ENCODE results near the gene JAK1. TPM values are rescaled to one million over a fixed set of nuclear protein-coding genes. Genes with fewer than 3 reads are reported as not detected.

The JAK1 gene
- total RNA-seq, 1 experiment from 2014 or later = 339 TPM

DNA sequence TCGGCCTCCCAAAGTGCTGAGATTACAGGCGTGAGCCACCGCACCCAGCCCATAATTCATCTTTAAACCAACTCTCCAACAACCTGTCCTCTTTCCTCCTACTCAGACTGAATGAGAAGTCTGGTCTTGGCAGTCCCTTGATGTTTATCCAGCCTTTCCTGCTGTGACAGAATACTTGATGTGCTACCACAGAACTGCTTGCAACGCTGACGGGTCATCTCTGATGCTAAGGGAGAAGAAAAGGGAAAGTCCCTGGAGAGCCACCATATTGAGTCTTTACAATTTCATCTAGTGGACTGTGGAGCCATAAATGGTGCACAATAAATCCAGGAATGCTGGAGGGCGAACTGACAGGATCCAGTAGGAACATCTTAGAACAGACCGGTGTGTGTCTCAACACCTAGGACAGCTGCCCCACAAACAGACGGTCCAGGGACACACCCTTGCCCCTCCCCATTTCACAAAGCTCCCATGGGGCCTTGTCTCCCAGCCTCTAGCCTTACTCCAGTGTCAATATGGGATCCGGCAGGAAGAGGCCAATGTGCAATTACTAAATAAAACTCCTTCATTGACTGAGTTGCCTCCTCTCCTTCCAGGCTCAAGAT, 30.7 kb downstream of the JAK1 start:
- H3K27ac ChIP-seq (ENCODE audit: low read depth, low read length, poor library complexity, severe bottlenecking) = peak overlapping the region; percentile 41
- H3K9me3 ChIP-seq (ENCODE audit: low read depth, low read length, poor library complexity, severe bottlenecking) = no peaks in the 10 kb centered on the region
- intact Hi-C loops (cut with micrococcal nuclease; ENCODE audit: unreplicated experiment) = no loop called here
- ChIA-PET CTCF (no interaction called here), POLR2A (ENCODE audit: low non-redundant PET) (no interaction called here)
- TF ChIP-seq, protein P1, sequence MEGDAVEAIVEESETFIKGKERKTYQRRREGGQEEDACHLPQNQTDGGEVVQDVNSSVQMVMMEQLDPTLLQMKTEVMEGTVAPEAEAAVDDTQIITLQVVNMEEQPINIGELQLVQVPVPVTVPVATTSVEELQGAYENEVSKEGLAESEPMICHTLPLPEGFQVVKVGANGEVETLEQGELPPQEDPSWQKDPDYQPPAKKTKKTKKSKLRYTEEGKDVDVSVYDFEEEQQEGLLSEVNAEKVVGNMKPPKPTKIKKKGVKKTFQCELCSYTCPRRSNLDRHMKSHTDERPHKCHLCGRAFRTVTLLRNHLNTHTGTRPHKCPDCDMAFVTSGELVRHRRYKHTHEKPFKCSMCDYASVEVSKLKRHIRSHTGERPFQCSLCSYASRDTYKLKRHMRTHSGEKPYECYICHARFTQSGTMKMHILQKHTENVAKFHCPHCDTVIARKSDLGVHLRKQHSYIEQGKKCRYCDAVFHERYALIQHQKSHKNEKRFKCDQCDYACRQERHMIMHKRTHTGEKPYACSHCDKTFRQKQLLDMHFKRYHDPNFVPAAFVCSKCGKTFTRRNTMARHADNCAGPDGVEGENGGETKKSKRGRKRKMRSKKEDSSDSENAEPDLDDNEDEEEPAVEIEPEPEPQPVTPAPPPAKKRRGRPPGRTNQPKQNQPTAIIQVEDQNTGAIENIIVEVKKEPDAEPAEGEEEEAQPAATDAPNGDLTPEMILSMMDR (conservative IDR thresholded peaks at IDR 0.05; ENCODE audit: low read depth, low read length) = no peak
- TF ChIP-seq EZH2 (IDR thresholded peaks at IDR 0.05; ENCODE audit: borderline replicate concordance, low read depth, low read length, poor library complexity, severe bottlenecking) = no peak
- DNase-seq (ENCODE audit: low spot score) = no peak
- peaks cover 68% of the 10 kb centered on the region for H3K4me1 ChIP-seq (ENCODE audit: insufficient read depth, low read length, poor library complexity, severe bottlenecking)
- H3K27me3 ChIP-seq (replicated peaks; ENCODE audit: insufficient read depth, low read depth, low read length, poor library complexity) = no peaks in the 10 kb centered on the region
- no peak overlapping the region for H3K4me3 ChIP-seq (ENCODE audit: low read depth, low read length, poor library complexity, severe bottlenecking)
- BruUV-seq (replicated peaks) = no TSS peak
- H3K36me3 ChIP-seq (ENCODE audit: insufficient read depth, low read length, poor library complexity, severe bottlenecking) = peaks cover 4% of the 10 kb centered on the region

DNA sequence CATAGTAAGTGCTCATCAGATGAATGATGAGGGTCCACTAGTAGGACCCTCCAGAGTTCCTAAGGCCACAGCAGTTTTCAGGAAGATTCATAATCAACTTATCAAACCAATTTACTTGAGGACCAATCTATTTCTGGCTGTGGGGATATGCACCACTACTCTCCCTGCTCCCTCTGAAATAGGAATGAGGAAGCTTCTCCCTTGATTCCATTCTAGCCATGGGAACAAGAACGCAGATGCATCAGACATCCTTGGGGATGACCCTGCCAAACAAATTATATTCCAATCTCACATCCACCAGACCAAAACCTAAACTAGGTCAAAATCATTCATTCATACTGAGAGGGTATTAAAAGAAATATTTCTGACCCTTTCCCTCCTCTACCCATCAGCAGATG, 31.5 kb downstream of the JAK1 start:
- POLR2A ChIA-PET (ENCODE audit: low non-redundant PET) = no interaction called here
- H3K36me3 ChIP-seq (ENCODE audit: insufficient read depth, low read length, poor library complexity, severe bottlenecking) = peaks cover 4% of the 10 kb centered on the region
- no TSS peak for BruUV-seq (replicated peaks)
- peak overlapping the region; percentile 80 for H3K27ac ChIP-seq (ENCODE audit: low read depth, low read length, poor library complexity, severe bottlenecking)
- intact Hi-C loops (cut with micrococcal nuclease; ENCODE audit: unreplicated experiment) = no loop called here
- TF ChIP-seq, protein P1 (conservative IDR thresholded peaks at IDR 0.05; ENCODE audit: low read depth, low read length) = no peak
- TF ChIP-seq EZH2 (IDR thresholded peaks at IDR 0.05; ENCODE audit: borderline replicate concordance, low read depth, low read length, poor library complexity, severe bottlenecking) = no peak
- no peaks in the 10 kb centered on the region for H3K9me3 ChIP-seq (ENCODE audit: low read depth, low read length, poor library complexity, severe bottlenecking)
- no peaks in the 10 kb centered on the region for H3K27me3 ChIP-seq (replicated peaks; ENCODE audit: insufficient read depth, low read depth, low read length, poor library complexity)
- DNase-seq (ENCODE audit: low spot score) = no peak
- H3K4me3 ChIP-seq (ENCODE audit: low read depth, low read length, poor library complexity, severe bottlenecking) = no peak overlapping the region
- peaks cover 61% of the 10 kb centered on the region for H3K4me1 ChIP-seq (ENCODE audit: insufficient read depth, low read length, poor library complexity, severe bottlenecking)
- CTCF ChIA-PET = no interaction called here

DNA sequence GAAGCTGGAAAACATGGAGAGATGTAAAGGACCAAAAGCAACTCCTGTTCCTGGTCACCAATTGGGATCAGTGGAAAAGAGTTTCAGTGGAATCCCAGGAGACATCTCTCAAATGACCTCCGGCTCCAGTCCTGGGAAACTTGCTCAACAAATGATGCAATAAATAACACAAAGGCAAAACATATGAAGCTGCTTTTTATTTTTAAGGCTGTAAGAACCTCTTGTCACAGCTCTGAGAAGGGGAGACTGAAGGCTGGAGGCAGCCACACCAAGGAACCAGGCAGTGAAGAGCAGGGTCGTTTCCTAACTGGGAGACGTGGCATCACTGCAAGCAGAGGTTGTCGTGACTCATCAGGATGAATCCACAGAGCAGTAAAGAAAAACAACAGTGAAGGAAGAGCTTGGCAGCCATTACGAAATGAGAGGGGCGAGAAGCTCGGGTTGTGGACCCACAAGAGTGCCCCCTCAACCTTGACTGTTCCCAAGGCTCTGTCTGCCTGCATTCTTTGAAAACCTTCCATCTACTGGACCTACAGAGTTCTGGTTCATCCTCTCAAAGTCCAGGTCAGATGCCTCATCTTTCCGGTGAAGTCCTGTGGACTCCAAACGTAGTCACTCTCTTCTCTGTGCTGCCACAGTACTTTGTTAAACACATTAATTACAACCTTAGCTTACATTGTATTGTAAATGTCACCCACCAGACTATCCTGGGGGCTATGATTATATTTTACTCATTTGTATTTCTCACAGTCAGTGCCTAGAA, 32.1 kb downstream of the JAK1 start:
- Histone ChIP-seq H3K4me1 (ENCODE audit: insufficient read depth, low read length, poor library complexity, severe bottlenecking) (peaks cover 57% of the 10 kb centered on the region), H3K27me3 (replicated peaks; ENCODE audit: insufficient read depth, low read depth, low read length, poor library complexity) (no peaks in the 10 kb centered on the region), H3K27ac (ENCODE audit: low read depth, low read length, poor library complexity, severe bottlenecking) (peak overlapping the region; percentile 80), H3K36me3 (ENCODE audit: insufficient read depth, low read length, poor library complexity, severe bottlenecking) (peaks cover 4% of the 10 kb centered on the region), H3K9me3 (ENCODE audit: low read depth, low read length, poor library complexity, severe bottlenecking) (no peaks in the 10 kb centered on the region), H3K4me3 (ENCODE audit: low read depth, low read length, poor library complexity, severe bottlenecking) (peak overlapping the region; percentile 6)
- no peak for TF ChIP-seq EZH2 (IDR thresholded peaks at IDR 0.05; ENCODE audit: borderline replicate concordance, low read depth, low read length, poor library complexity, severe bottlenecking)
- CTCF ChIA-PET = no interaction called here
- POLR2A ChIA-PET (ENCODE audit: low non-redundant PET) = interaction anchor here (0.5 kb wide), 1 partner anchor 1123 kb away, joined by 5 read pairs; no protein-coding TSS in a partner anchor
- peak; percentile 47 for DNase-seq (ENCODE audit: low spot score)
- intact Hi-C loops (cut with micrococcal nuclease; ENCODE audit: unreplicated experiment) = no loop called here
- no TSS peak for BruUV-seq (replicated peaks)
